C4-2B (cell line): ENCODE measurements around the gene OPN5.

ENCODE experiments used
- ZFX ChIP-seq: fragments of 450-650 bp; IDR thresholded peaks from 2 replicates; pipeline ENCODE4 v1.6.1; 2017
- TF ChIP-seq, protein P1 (sequence below): fragments of 450-650 bp; conservative IDR thresholded peaks from 2 replicates; pipeline ENCODE4 v1.5.1; 2017; ENCODE audit warnings: mild to moderate bottlenecking

- TF ChIP-seq, protein P1, sequence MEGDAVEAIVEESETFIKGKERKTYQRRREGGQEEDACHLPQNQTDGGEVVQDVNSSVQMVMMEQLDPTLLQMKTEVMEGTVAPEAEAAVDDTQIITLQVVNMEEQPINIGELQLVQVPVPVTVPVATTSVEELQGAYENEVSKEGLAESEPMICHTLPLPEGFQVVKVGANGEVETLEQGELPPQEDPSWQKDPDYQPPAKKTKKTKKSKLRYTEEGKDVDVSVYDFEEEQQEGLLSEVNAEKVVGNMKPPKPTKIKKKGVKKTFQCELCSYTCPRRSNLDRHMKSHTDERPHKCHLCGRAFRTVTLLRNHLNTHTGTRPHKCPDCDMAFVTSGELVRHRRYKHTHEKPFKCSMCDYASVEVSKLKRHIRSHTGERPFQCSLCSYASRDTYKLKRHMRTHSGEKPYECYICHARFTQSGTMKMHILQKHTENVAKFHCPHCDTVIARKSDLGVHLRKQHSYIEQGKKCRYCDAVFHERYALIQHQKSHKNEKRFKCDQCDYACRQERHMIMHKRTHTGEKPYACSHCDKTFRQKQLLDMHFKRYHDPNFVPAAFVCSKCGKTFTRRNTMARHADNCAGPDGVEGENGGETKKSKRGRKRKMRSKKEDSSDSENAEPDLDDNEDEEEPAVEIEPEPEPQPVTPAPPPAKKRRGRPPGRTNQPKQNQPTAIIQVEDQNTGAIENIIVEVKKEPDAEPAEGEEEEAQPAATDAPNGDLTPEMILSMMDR, result no peak
- TF ChIP-seq ZFX, result no peak
Measured at GRCh38 chr6:47846752-47847151, 64.9 kb downstream of the OPN5 start.
